ENCODE data around the gene MLF2.

MLF2 gene

GRCh38 chr12:6703631-6704030 lies 49.3 kb downstream of the MLF2 start:
- TF ChIP-seq MAX (IDR thresholded peaks at IDR 0.05; ENCODE audit: low read depth, low read length) (peak; percentile 33; the same call in 1 of the 2 replicates), CTCF (IDR thresholded peaks at IDR 0.05; ENCODE audit: low read depth, low read length) (peak; percentile 8), POLR2A (IDR thresholded peaks at IDR 0.05; ENCODE audit: extremely low read depth, insufficient read length) (no peak)
- no peak overlapping the region for H3K4me3 ChIP-seq (ENCODE audit: low read depth, low read length)
- peak; percentile 61 for DNase-seq (ENCODE audit: low read depth)

GRCh38 chr12:6701078-6701768 lies 51.7 kb downstream of the MLF2 start:
- TF ChIP-seq POLR2A (IDR thresholded peaks at IDR 0.05; ENCODE audit: extremely low read depth, insufficient read length) (no peak), CTCF (IDR thresholded peaks at IDR 0.05; ENCODE audit: low read depth, low read length) (no peak), MAX (IDR thresholded peaks at IDR 0.05; ENCODE audit: low read depth, low read length) (no peak), MYC (IDR thresholded peaks at IDR 0.05; ENCODE audit: low read depth, low read length) (no peak)
- H3K4me3 ChIP-seq (ENCODE audit: low read depth, low read length): no peak overlapping the region
- no peak for DNase-seq (ENCODE audit: low read depth)

GRCh38 chr12:6700646-6701051 lies 52.3 kb downstream of the MLF2 start, which contains the start of gene PIANP:
TSS of gene PIANP (minus strand) at chr12:6700815. CDS start at chr12:6698061, 2,754 bp downstream.
- no peak within 1 kb of the TSS for H3K4me3 ChIP-seq (ENCODE audit: low read depth, low read length)
- DNase-seq (ENCODE audit: low read depth): no peak
- no peak for TF ChIP-seq POLR2A (IDR thresholded peaks at IDR 0.05; ENCODE audit: extremely low read depth, insufficient read length)
- no peak for TF ChIP-seq CTCF (IDR thresholded peaks at IDR 0.05; ENCODE audit: low read depth, low read length)
- TF ChIP-seq MAX (IDR thresholded peaks at IDR 0.05; ENCODE audit: low read depth, low read length): no peak
- TF ChIP-seq MYC (IDR thresholded peaks at IDR 0.05; ENCODE audit: low read depth, low read length): no peak

- no peak overlapping the region for H3K4me3 ChIP-seq (ENCODE audit: low read depth, low read length)
- DNase-seq (ENCODE audit: low read depth): no peak
- TF ChIP-seq MYC (IDR thresholded peaks at IDR 0.05; ENCODE audit: low read depth, low read length) (no peak), CTCF (IDR thresholded peaks at IDR 0.05; ENCODE audit: low read depth, low read length) (no peak), MAX (IDR thresholded peaks at IDR 0.05; ENCODE audit: low read depth, low read length) (no peak)
Measured at GRCh38 chr12:6699989-6700645, 52.8 kb downstream of the MLF2 start.

- H3K4me3 ChIP-seq (ENCODE audit: low read depth, low read length): no peak overlapping the region
- no peak for TF ChIP-seq MAX (IDR thresholded peaks at IDR 0.05; ENCODE audit: low read depth, low read length)
- TF ChIP-seq MYC (IDR thresholded peaks at IDR 0.05; ENCODE audit: low read depth, low read length): no peak
- TF ChIP-seq CTCF (IDR thresholded peaks at IDR 0.05; ENCODE audit: low read depth, low read length): no peak
- no peak for TF ChIP-seq POLR2A (IDR thresholded peaks at IDR 0.05; ENCODE audit: extremely low read depth, insufficient read length)
- no peak for DNase-seq (ENCODE audit: low read depth)
Measured at GRCh38 chr12:6699259-6699988, 53.5 kb downstream of the MLF2 start.
